HG02973 (cell line): ENCODE results near the gene PPP1CB.

Source experiments
- ATAC-seq: cut with Tn5 transposase; IDR thresholded peaks from one replicate; pipeline ENCODE4 v1.9.1; 2021; ENCODE audit warnings: moderate library complexity; ENCODE audit not compliant: unreplicated experiment

Gene PPP1CB

GRCh38 chr2:28842042-28842441 is 90.4 kb downstream of the PPP1CB start:
- ATAC-seq = no peak
